ENCODE measurements around the gene YWHAB.

DNA sequence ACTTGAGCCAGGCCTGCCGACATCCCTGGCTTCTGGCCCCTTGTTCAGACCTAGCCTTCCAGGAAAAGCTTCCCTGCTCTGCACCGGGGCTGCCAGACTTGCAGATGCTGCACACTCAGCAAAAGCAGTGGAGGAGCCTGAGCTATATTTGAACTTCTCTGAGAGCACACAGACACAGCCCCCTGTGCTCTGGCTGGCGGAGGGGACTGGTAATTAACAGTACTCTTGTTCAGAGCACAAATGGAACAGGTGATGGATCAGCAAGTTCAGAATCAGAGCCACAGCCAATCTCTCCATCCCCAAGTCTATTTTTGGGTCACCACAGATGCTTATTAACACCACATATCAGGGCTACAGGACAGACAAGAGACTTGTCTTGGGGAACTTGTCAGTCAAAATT lies 47.6 kb upstream of the YWHAB start:
- TF ChIP-seq YY1 (IDR thresholded peaks at IDR 0.05; ENCODE audit: insufficient read depth, insufficient read length) (no peak), ZNF274 (IDR thresholded peaks at IDR 0.05; ENCODE audit: low read depth, low read length) (no peak)
